GM12878 (cell line): ENCODE measurements around the gene CATSPERD. TPM values are rescaled to one million over a fixed set of nuclear protein-coding genes. Genes with fewer than 3 reads are reported as not detected.

Experiments used
- ATAC-seq: fragments of 200-7000 bp; cut with Tn5 transposase; 3 replicates; pipeline ENCODE4 v1.9.1; 2020; ENCODE audit warnings: mild to moderate bottlenecking, moderate library complexity
- BruUV-seq: library from RNA; stranded (reverse); fragments of 400-500 nt; replicated peaks from 2 replicates; lab custom pipeline; 2021; lab: Mats Ljungman, UMichigan
- CTCF ChIA-PET: fragments of 300-600 bp; sonication (Branson Sonifier 250); formaldehyde crosslinking; extraction: SDS; loops from one replicate; lab custom pipeline; 2021; ENCODE audit warnings: inconsistent platforms; lab: Yijun Ruan, JAX
- POLR2A ChIA-PET: fragments of 350-600 bp; formaldehyde crosslinking; extraction: SDS; loops from one replicate; lab custom pipeline; 2021; ENCODE audit warnings: inconsistent platforms; lab: Charles Lee
- RAD21 ChIA-PET: fragments of 300-600 bp; sonication (Branson Sonifier 250); formaldehyde crosslinking; loops from one replicate; lab custom pipeline; 2023; ENCODE audit warnings: antibody characterized with exemption; ENCODE audit not compliant: unreplicated experiment; lab: Charles Lee
- SMC1A ChIA-PET: fragments of 300-600 bp; sonication (Branson Sonifier 250); formaldehyde crosslinking; loops from one replicate; lab custom pipeline; 2023; ENCODE audit not compliant: unreplicated experiment, uncharacterized antibody; lab: Charles Lee
- DNase-seq: peaks from one replicate; pipeline ENCODE4 v3.0.0-alpha.2; 2011; ENCODE audit warnings: low read depth, low spot score
- FAIRE-seq: peaks from 3 replicates; lab custom pipeline; 2011; peaks lifted over from hg19 to GRCh38; lab: Jason Lieb, UNC
- H2AFZ ChIP-seq: 2 replicates; pipeline ENCODE4 v1.6.0; 2011; ENCODE audit warnings: low read depth, low read length, control low read depth; ENCODE audit not compliant: control insufficient read depth
- H3K27ac ChIP-seq: 2 replicates; pipeline ENCODE4 v1.5.1; 2011; ENCODE audit warnings: control low read depth; ENCODE audit not compliant: control insufficient read depth, insufficient read depth
- H3K27me3 ChIP-seq, 2 experiments: replicated peaks in 1 of 2; 2 replicates each; pipeline versions ENCODE4 v1.6.0 to v1.6.1; 2011; ENCODE audit warnings: low read length in 1 of 2; ENCODE audit not compliant: control insufficient read depth in 2 of 2, insufficient read depth in 2 of 2
- H3K36me3 ChIP-seq, 2 experiments: 2 replicates each; pipeline ENCODE4 v1.5.1; 2011; ENCODE audit warnings: low read length in 1 of 2; ENCODE audit not compliant: control insufficient read depth in 2 of 2, insufficient read depth in 2 of 2
- H3K4me1 ChIP-seq: 2 replicates; pipeline ENCODE4 v1.6.1; 2011; ENCODE audit warnings: mild to moderate bottlenecking, low read length, moderate library complexity, mixed read lengths; ENCODE audit not compliant: control insufficient read depth, insufficient read depth
- H3K4me2 ChIP-seq: 2 replicates; pipeline ENCODE4 v1.6.0; 2011; ENCODE audit warnings: control low read depth; ENCODE audit not compliant: control insufficient read depth, insufficient read depth
- H3K4me3 ChIP-seq: fragments of 200-600 bp; sonication (generic); 2 replicates; pipeline ENCODE4 v1.5.1; 2016
- H3K79me2 ChIP-seq: 2 replicates; pipeline ENCODE4 v1.6.0; 2011; ENCODE audit warnings: low read length; ENCODE audit not compliant: control insufficient read depth, insufficient read depth
- H3K9ac ChIP-seq: 2 replicates; pipeline ENCODE4 v1.8.0; 2011; ENCODE audit warnings: low read length, control low read depth, mixed read lengths; ENCODE audit not compliant: control insufficient read depth, insufficient read depth
- H3K9me3 ChIP-seq: replicated peaks from 3 replicates; pipeline ENCODE4 v1.5.1; 2011; ENCODE audit warnings: mild to moderate bottlenecking, low read length; ENCODE audit not compliant: control insufficient read depth, insufficient read depth
- H4K20me1 ChIP-seq: 2 replicates; pipeline ENCODE4 v1.6.0; 2011; ENCODE audit not compliant: control insufficient read depth, insufficient read depth
- BCL3 ChIP-seq: IDR thresholded peaks from 2 replicates; pipeline ENCODE4 v1.6.1; 2011; ENCODE audit warnings: borderline replicate concordance, low read depth, mild to moderate bottlenecking, moderate library complexity, low read length; ENCODE audit not compliant: insufficient read depth, poor library complexity, severe bottlenecking
- CHD1 ChIP-seq: IDR thresholded peaks from 2 replicates; pipeline ENCODE4 v1.6.1; 2012; ENCODE audit warnings: low read depth, low read length, improper control_type of control experiment
- EZH2 ChIP-seq: IDR thresholded peaks from 2 replicates; pipeline ENCODE4 v1.6.1; 2012; ENCODE audit warnings: low read depth, mild to moderate bottlenecking, control low read depth, inconsistent platforms, low read length, borderline replicate concordance; ENCODE audit not compliant: control insufficient read depth
- GATAD2B ChIP-seq: fragments of 450-650 bp; conservative IDR thresholded peaks from 2 replicates; pipeline ENCODE4 v1.6.1; 2017; ENCODE audit warnings: low read depth, mild to moderate bottlenecking, moderate library complexity
- IRF3 ChIP-seq: fragments of 450-650 bp; IDR thresholded peaks from 2 replicates; pipeline ENCODE4 v1.6.1; 2014; ENCODE audit warnings: mild to moderate bottlenecking
- KLF5 ChIP-seq: fragments of 450-650 bp; IDR thresholded peaks from 2 replicates; pipeline ENCODE4 v1.6.1; 2014; ENCODE audit warnings: mild to moderate bottlenecking; ENCODE audit not compliant: partially characterized antibody
- MYC ChIP-seq: IDR thresholded peaks from 2 replicates; pipeline ENCODE4 v1.6.1; 2011; ENCODE audit warnings: mild to moderate bottlenecking, low read length, moderate library complexity, inconsistent platforms; ENCODE audit not compliant: insufficient read depth, insufficient replicate concordance, insufficient read length, severe bottlenecking
- POLR2AphosphoS5 ChIP-seq: IDR thresholded peaks from 2 replicates; pipeline ENCODE4 v1.6.1; 2011; ENCODE audit warnings: mild to moderate bottlenecking, low read length, inconsistent platforms
- SMAD5 ChIP-seq: IDR thresholded peaks from 2 replicates; pipeline ENCODE4 v1.6.1; 2016; ENCODE audit warnings: antibody characterized with exemption, low read depth
- YBX1 ChIP-seq: fragments of 450-650 bp; IDR thresholded peaks from 2 replicates; pipeline ENCODE4 v1.6.1; 2016; ENCODE audit warnings: antibody characterized with exemption
- ZBTB33 ChIP-seq: fragments of 450-650 bp; IDR thresholded peaks from 2 replicates; pipeline ENCODE4 v1.6.1; 2017; ENCODE audit warnings: mild to moderate bottlenecking
- WGBS: methylation state at CpG from one replicate; pipeline ENCODE4 v1.1.6; 2016; ENCODE audit warnings: low lambda C conversion rate; ENCODE audit not compliant: insufficient replicate concordance, insufficient coverage; ENCODE audit errors: missing lambda C conversion rate; 5-methylcytosine and 5-hydroxymethylcytosine counted together
- in situ Hi-C: fragments of 300-500 bp; cut with MboI; formaldehyde crosslinking; loops from 9 replicates; pipeline ENCODE4 v1.14.3; 2018; ENCODE audit warnings: mixed read lengths
- intact Hi-C: fragments of 100-400 bp; cut with micrococcal nuclease; formaldehyde crosslinking; loops from one replicate; pipeline ENCODE4 v1.14.2; 2022; ENCODE audit not compliant: unreplicated experiment
- polyA plus RNA-seq, 11 experiments: library from polyadenylated mRNA; depleted of rRNA in 4 of 11; unstranded in 6 of 11; stranded (reverse) in 5 of 11; fragments of >200 nt; fragmentation: Nextera tagmentation in 4 of 11; fragmentation: Illumina TruSeq in 1 of 11; extraction: Ambion mirVana in 4 of 11; extraction: Trizol in 1 of 11; gene quantifications; 1 replicate in 1 of 11; 2 replicates in 10 of 11; pipeline versions ENCODE4 v1.2.1 to v1.2.3, GENCODE V29; 2011 to 2016; ENCODE audit warnings: inconsistent platforms in 2 of 11, missing spikeins in 2 of 11, low read depth in 1 of 11
- total RNA-seq, 4 experiments: library from RNA; depleted of rRNA in 3 of 4; stranded (reverse); fragments of >200 nt in 3 of 4; fragmentation: Illumina TruSeq in 1 of 4; extraction: Trizol in 1 of 4; gene quantifications; 2 replicates each; pipeline versions ENCODE4 v1.2.1 to v1.2.3, GENCODE V29; 2013 to 2021
- TF ChIP-seq, protein P1 (sequence below): fragments of 450-650 bp; IDR thresholded peaks from 2 replicates; pipeline ENCODE4 v1.6.1; 2018; ENCODE audit warnings: mild to moderate bottlenecking, low read depth, moderate library complexity; ENCODE audit not compliant: partially characterized antibody
- TF ChIP-seq, protein P2 (sequence below): IDR thresholded peaks from 2 replicates; pipeline ENCODE4 v1.6.1; 2012; ENCODE audit warnings: low read depth, low read length, improper control_type of control experiment

CATSPERD gene
- total and polyA plus RNA-seq, 10 of the 15 experiments (the other 5 are each of a cell fraction or from before 2014, with no cell fraction given) = 0.02 to 0.38 (median 0.11) TPM; not detected in 5

- Histone ChIP-seq H3K9ac (peak overlapping the region; percentile 81), H2AFZ (peak overlapping the region; percentile 77), H3K4me3 (peak overlapping the region; percentile 98), H3K9me3 (no peaks in the 10 kb centered on the region), H3K79me2 (peaks cover 12% of the 10 kb centered on the region), H3K4me2 (peak overlapping the region; percentile 96)
- POLR2A ChIA-PET = interaction anchor here (0.5 to 0.6 kb wide), 2 partner anchors 55 to 70 kb away, joined by 4 read pairs; no protein-coding TSS in a partner anchor
- BruUV-seq = no TSS peak
- TF ChIP-seq YBX1 = no peak
- TF ChIP-seq, protein P1, sequence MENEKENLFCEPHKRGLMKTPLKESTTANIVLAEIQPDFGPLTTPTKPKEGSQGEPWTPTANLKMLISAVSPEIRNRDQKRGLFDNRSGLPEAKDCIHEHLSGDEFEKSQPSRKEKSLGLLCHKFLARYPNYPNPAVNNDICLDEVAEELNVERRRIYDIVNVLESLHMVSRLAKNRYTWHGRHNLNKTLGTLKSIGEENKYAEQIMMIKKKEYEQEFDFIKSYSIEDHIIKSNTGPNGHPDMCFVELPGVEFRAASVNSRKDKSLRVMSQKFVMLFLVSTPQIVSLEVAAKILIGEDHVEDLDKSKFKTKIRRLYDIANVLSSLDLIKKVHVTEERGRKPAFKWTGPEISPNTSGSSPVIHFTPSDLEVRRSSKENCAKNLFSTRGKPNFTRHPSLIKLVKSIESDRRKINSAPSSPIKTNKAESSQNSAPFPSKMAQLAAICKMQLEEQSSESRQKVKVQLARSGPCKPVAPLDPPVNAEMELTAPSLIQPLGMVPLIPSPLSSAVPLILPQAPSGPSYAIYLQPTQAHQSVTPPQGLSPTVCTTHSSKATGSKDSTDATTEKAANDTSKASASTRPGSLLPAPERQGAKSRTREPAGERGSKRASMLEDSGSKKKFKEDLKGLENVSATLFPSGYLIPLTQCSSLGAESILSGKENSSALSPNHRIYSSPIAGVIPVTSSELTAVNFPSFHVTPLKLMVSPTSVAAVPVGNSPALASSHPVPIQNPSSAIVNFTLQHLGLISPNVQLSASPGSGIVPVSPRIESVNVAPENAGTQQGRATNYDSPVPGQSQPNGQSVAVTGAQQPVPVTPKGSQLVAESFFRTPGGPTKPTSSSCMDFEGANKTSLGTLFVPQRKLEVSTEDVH = no peak
- no peak for TF ChIP-seq IRF3
- TF ChIP-seq, protein P2, sequence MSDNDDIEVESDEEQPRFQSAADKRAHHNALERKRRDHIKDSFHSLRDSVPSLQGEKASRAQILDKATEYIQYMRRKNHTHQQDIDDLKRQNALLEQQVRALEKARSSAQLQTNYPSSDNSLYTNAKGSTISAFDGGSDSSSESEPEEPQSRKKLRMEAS = no peak
- 0 out of 2 replicates have a peak, but pooled peaks have one; percentile 4 for TF ChIP-seq SMAD5
- TF ChIP-seq POLR2AphosphoS5 = no peak
- peak; percentile 7 for TF ChIP-seq MYC
- TF ChIP-seq CHD1 = no peak
- TF ChIP-seq ZBTB33 = no peak
- TF ChIP-seq BCL3 = peak; percentile 42
- TF ChIP-seq GATAD2B = no peak
- TF ChIP-seq KLF5 = no peak
- no peak for TF ChIP-seq EZH2
- TF ChIP-seq, all 136 proteins: peak for 3
- ChIA-PET CTCF (interaction anchor here (1.0 kb wide), 1 partner anchor 10 kb away, joined by 4 read pairs; the partner anchor contains the start of gene RPL36), SMC1A (no interaction called here), RAD21 (no interaction called here)
- in situ Hi-C loops (loop anchor here (10.0 kb wide), 1 partner anchor 1435 kb away; the partner anchor contains the start of gene YJU2), intact Hi-C loops (no loop called here)
- ATAC-seq = peak; percentile 33
- peaks cover 0 to 2% of the 10 kb centered on the region in 2 experiments; a peak in 2 of 4 replicates for H3K36me3 ChIP-seq
- no peak for FAIRE-seq
- H3K27ac ChIP-seq = peak overlapping the region; percentile 46
- no peaks in the 10 kb centered on the region for H3K27me3 ChIP-seq
- DNase-seq = no peak
- WGBS = 28% methylated on average over 26 of the region's 26 CpGs
- H3K4me1 ChIP-seq = peaks cover 5% of the 10 kb centered on the region; the same call in 1 of the 2 replicates
- H4K20me1 ChIP-seq = no peaks in the 10 kb centered on the region
Measured at GRCh38 chr19:5679289-5680083, 41.0 kb upstream of the CATSPERD start.
